Smooth muscle cell (in vitro differentiated cells): ENCODE data around the gene FAAP100. TPM values are rescaled to one million over a fixed set of nuclear protein-coding genes. Genes with fewer than 3 reads are reported as not detected.

ENCODE experiments used
- DNase-seq: peaks from one replicate; lab custom pipeline; 2025; ENCODE audit not compliant: unreplicated experiment; lab: John Stamatoyannopoulos, UW
- H2AFZ ChIP-seq: fragments of 200-600 bp; sonication (generic); 2 replicates; pipeline ENCODE4 v1.6.0; 2016; ENCODE audit warnings: antibody characterized with exemption, low read depth, mild to moderate bottlenecking
- H3F3A ChIP-seq: fragments of 200-600 bp; sonication (generic); 2 replicates; pipeline ENCODE4 v1.6.0; 2017; ENCODE audit warnings: antibody characterized with exemption, low read depth
- H3K27ac ChIP-seq: fragments of 200-600 bp; sonication (generic); 2 replicates; pipeline ENCODE4 v1.5.1; 2016; ENCODE audit warnings: low read depth, mild to moderate bottlenecking
- H3K27me3 ChIP-seq: fragments of 200-600 bp; sonication (generic); 2 replicates; pipeline ENCODE4 v1.6.1; 2016; ENCODE audit warnings: low read depth, mild to moderate bottlenecking
- H3K36me3 ChIP-seq: fragments of 200-600 bp; sonication (generic); 2 replicates; pipeline ENCODE4 v1.5.1; 2016; ENCODE audit warnings: low read depth
- H3K4me1 ChIP-seq: fragments of 200-600 bp; sonication (generic); 2 replicates; pipeline ENCODE4 v1.5.1; 2016; ENCODE audit warnings: low read depth
- H3K4me2 ChIP-seq: fragments of 200-600 bp; sonication (generic); 2 replicates; pipeline ENCODE4 v1.6.0; 2016; ENCODE audit warnings: mild to moderate bottlenecking
- H3K4me3 ChIP-seq: fragments of 200-600 bp; sonication (generic); 2 replicates; pipeline ENCODE4 v1.5.1; 2016; ENCODE audit warnings: mild to moderate bottlenecking
- H3K79me2 ChIP-seq: fragments of 200-600 bp; sonication (generic); 2 replicates; pipeline ENCODE4 v1.6.0; 2016; ENCODE audit warnings: low read depth, mild to moderate bottlenecking
- H3K9ac ChIP-seq: fragments of 200-600 bp; sonication (generic); 2 replicates; pipeline ENCODE4 v1.6.0; 2016; ENCODE audit warnings: low read depth
- H3K9me3 ChIP-seq: fragments of 200-600 bp; sonication (generic); replicated peaks from 2 replicates; pipeline ENCODE4 v1.5.1; 2016; ENCODE audit warnings: low read depth
- H4K20me1 ChIP-seq: fragments of 200-600 bp; sonication (generic); 2 replicates; pipeline ENCODE4 v1.6.0; 2016; ENCODE audit warnings: low read depth
- WGBS: methylation state at CpG from one replicate; pipeline ENCODE4 v1.1.7; 2016; ENCODE audit warnings: low lambda C conversion rate; 5-methylcytosine and 5-hydroxymethylcytosine counted together
- polyA plus RNA-seq: library from polyadenylated mRNA; unstranded; fragments of >200 nt; fragmentation: Nextera tagmentation; extraction: Ambion mirVana; gene quantifications from 2 replicates; pipeline ENCODE4 v1.2.1, GENCODE V29; 2016
- total RNA-seq: library from RNA; depleted of rRNA; stranded (reverse); fragments of >200 nt; gene quantifications from 2 replicates; pipeline ENCODE4 v1.2.3, GENCODE V29; 2014
- TF ChIP-seq, protein P1 (sequence below): fragments of 200-600 bp; sonication (generic); IDR thresholded peaks from 2 replicates; pipeline ENCODE4 v1.5.1; 2017; ENCODE audit warnings: borderline replicate concordance, mild to moderate bottlenecking, antibody characterized with exemption; ENCODE audit not compliant: insufficient read depth, poor library complexity, severe bottlenecking

FAAP100 gene
- total and polyA plus RNA-seq, 2 experiments from 2014 or later = 17.9 to 28.5 TPM

DNA sequence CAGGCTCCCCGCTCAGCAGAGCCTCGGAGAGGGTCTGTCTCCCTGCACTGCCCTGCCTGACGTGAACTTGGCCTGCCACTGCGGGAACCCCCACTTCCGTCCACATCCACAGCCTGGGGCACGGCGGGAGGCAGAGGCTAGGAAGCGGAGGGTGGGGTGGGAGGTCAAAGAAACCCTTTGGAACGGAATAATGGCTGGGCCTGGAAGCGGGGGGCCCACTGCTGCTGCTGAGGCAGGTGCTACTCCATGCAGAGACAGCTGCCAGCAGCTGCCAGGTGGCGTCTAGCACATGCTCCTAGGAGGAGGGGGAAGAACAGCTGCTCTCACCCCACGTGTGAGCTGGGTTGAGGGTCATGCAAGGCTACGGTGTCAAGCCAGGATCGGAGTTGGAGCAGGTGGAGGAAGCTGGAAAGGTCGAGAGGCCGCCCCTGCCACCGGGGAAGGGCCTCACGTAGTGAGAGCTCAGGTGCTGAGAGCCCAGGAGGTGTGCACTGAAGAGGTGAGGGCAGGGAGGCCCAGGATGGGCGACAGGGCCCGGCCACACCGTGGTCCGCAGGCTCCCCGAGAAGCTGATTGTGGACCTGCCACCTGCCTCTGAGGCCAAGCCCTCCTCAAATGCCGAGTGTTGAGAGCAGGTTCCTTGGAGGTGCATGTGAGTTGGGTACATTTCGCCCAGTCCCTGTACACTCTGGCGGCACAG lies 14.1 kb downstream of the FAAP100 start:
- DNase-seq = no peak
- H2AFZ ChIP-seq = no peak overlapping the region
- H3K27ac ChIP-seq = no peak overlapping the region
- H3K4me3 ChIP-seq = no peak overlapping the region
- H3K9ac ChIP-seq = no peak overlapping the region
- H3K4me1 ChIP-seq = peaks cover 9% of the 10 kb centered on the region
- TF ChIP-seq, protein P1, sequence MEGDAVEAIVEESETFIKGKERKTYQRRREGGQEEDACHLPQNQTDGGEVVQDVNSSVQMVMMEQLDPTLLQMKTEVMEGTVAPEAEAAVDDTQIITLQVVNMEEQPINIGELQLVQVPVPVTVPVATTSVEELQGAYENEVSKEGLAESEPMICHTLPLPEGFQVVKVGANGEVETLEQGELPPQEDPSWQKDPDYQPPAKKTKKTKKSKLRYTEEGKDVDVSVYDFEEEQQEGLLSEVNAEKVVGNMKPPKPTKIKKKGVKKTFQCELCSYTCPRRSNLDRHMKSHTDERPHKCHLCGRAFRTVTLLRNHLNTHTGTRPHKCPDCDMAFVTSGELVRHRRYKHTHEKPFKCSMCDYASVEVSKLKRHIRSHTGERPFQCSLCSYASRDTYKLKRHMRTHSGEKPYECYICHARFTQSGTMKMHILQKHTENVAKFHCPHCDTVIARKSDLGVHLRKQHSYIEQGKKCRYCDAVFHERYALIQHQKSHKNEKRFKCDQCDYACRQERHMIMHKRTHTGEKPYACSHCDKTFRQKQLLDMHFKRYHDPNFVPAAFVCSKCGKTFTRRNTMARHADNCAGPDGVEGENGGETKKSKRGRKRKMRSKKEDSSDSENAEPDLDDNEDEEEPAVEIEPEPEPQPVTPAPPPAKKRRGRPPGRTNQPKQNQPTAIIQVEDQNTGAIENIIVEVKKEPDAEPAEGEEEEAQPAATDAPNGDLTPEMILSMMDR = no peak
- no peaks in the 10 kb centered on the region for H3F3A ChIP-seq
- peaks cover 11% of the 10 kb centered on the region for H3K27me3 ChIP-seq
- 85% methylated on average over 23 of the region's 26 CpGs for WGBS
- H3K36me3 ChIP-seq = no peaks in the 10 kb centered on the region
- H4K20me1 ChIP-seq = peaks cover 10% of the 10 kb centered on the region
- H3K9me3 ChIP-seq = no peaks in the 10 kb centered on the region
- H3K4me2 ChIP-seq = no peak overlapping the region
- no peaks in the 10 kb centered on the region for H3K79me2 ChIP-seq

DNA sequence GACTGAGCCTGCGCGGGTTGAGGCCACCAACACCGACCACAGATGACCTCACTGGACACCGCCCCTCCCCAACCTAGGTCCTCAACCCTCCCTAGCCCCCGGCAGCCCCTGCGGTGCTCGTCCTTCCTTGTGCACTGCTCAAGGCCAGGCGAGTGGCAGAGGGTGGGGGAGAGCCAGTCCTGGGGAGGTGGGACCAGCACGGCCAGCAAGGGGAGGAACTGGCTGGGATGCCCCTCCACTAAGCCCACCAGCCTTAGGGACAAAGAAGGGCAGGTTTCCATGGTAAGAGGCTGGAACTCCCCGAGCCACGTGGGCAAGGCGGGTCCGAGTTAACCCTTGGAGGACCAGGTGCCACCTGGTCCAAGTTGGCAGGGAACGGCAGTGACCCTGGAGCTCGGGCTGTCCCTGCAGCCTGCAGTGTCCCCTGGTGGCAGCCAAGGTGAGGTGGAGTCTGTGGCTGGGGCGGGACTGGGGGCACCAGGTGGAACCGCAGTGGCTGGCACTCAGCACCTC lies 14.8 kb downstream of the FAAP100 start:
- TF ChIP-seq, protein P1 = peak; percentile 44
- 21% methylated on average over 13 of the region's 17 CpGs for WGBS
- no peaks in the 10 kb centered on the region for H3K79me2 ChIP-seq
- no peak overlapping the region for H3K27ac ChIP-seq
- no peaks in the 10 kb centered on the region for H3K36me3 ChIP-seq
- H3F3A ChIP-seq = no peaks in the 10 kb centered on the region
- no peak for DNase-seq
- peak overlapping the region; percentile 67 for H3K4me2 ChIP-seq
- H2AFZ ChIP-seq = no peak overlapping the region
- peaks cover 9% of the 10 kb centered on the region for H3K4me1 ChIP-seq
- H3K4me3 ChIP-seq = peak overlapping the region; percentile 8
- H3K9ac ChIP-seq = no peak overlapping the region
- peaks cover 10% of the 10 kb centered on the region for H4K20me1 ChIP-seq
- no peaks in the 10 kb centered on the region for H3K9me3 ChIP-seq
- H3K27me3 ChIP-seq = peaks cover 11% of the 10 kb centered on the region

DNA sequence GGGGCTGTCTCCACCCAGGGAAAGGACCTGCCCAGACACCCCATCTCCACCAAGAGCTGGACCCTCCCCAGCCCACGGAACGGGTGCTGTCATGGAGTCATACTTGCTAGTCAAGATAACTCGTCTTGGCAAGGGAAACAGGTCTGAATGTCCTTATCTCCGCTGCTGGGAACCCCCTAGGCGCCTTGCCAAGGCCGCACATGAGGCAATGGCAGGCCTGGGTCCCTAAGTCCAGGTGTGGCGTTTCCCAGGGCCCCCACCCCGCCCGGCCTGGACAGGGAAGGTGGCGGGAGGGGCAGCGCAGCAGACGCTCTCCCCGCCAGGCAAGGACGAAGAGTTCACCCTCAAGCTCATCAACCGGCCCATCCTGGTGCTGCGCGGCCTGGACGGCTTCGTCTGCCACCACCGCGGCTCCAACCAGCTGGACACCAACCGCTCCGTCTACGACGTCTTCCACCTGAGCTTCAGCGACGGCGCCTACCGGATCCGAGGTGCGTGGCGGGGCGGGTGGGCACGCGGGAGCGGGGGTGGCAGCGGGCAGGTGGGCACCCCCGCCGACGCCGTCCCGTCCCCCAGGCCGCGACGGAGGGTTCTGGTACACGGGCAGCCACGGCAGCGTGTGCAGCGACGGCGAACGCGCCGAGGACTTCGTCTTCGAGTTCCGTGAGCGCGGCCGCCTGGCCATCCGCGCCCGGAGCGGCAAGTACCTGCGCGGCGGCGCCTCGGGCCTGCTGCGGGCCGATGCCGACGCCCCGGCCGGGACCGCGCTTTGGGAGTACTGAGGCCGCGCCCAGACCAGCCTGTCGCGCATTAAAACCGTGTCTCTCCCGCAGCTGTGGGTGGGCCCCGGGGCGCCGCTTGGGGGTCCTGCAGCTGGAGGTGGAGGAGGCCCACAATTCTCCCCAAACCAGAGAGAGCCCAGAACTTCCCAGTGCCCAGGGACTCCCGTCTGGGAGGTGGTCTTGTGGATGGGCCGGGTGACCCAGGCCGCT lies 15.6 kb downstream of the FAAP100 start:
- Histone ChIP-seq H3F3A (no peaks in the 10 kb centered on the region), H3K4me1 (peaks cover 9% of the 10 kb centered on the region), H3K4me3 (peak overlapping the region; percentile 8), H3K4me2 (peak overlapping the region; percentile 67), H2AFZ (no peak overlapping the region), H3K27ac (no peak overlapping the region), H3K9me3 (no peaks in the 10 kb centered on the region), H4K20me1 (peaks cover 10% of the 10 kb centered on the region), H3K9ac (no peak overlapping the region), H3K79me2 (no peaks in the 10 kb centered on the region), H3K36me3 (no peaks in the 10 kb centered on the region), H3K27me3 (peaks cover 11% of the 10 kb centered on the region)
- DNase-seq = no peak
- TF ChIP-seq, protein P1 = no peak
- WGBS = 45% methylated on average over 49 of the region's 89 CpGs
